ENCODE data around the gene ANKRD55. TPM values are rescaled to one million over a fixed set of nuclear protein-coding genes. Genes with fewer than 3 reads are reported as not detected.

Gene ANKRD55
- total and polyA plus RNA-seq, 2 donors (not counting 3 experiments of a cell fraction or from before 2014, with no cell fraction given): 1.4 to 2.1 TPM

GRCh38 chr5:56267856-56268255 lies 34.7 kb upstream of the ANKRD55 start:
- Histone ChIP-seq H3K9me3 (replicated peaks; ENCODE audit: control insufficient read depth, insufficient read depth, low read length) (no peaks in the 10 kb centered on the region), H3K4me3 (replicated peaks in 1 of 3; ENCODE audit: insufficient read depth in 1 of 3, low read depth in 1 of 3, low read length in 3 of 3) (no peak overlapping the region), H3K27me3 (ENCODE audit: control insufficient read depth in 2 of 2, insufficient read depth in 2 of 2, low read length in 2 of 2) (no peaks in the 10 kb centered on the region), H3K4me1 (ENCODE audit: control insufficient read depth, extremely low read depth, insufficient read depth, low read length) (no peaks in the 10 kb centered on the region), H3K9me1 (replicated peaks; ENCODE audit: control insufficient read depth, extremely low read depth, insufficient read depth, low read length) (no peaks in the 10 kb centered on the region), H2AFZ (ENCODE audit: low read depth, low read length) (no peak overlapping the region), H3K27ac (ENCODE audit: insufficient read depth, low read depth, low read length) (no peak overlapping the region), H4K20me1 (replicated peaks; ENCODE audit: control insufficient read depth, extremely low read depth, insufficient read depth, low read length) (no peaks in the 10 kb centered on the region), H3K36me3 (ENCODE audit: control insufficient read depth in 2 of 2, extremely low read depth in 1 of 2, insufficient read depth in 2 of 2, low read length in 2 of 2) (no peaks in the 10 kb centered on the region), H3K9ac (replicated peaks; ENCODE audit: extremely low read depth, insufficient read depth, low read length) (no peak overlapping the region), H3K79me2 (ENCODE audit: control insufficient read depth, insufficient read depth, low read length) (no peaks in the 10 kb centered on the region), H3K4me2 (ENCODE audit: insufficient read depth, low read length) (no peak overlapping the region)
- POLR2A ChIA-PET: interaction anchor here (0.6 kb wide), 1 partner anchor 111 kb away, joined by 3 read pairs; no protein-coding TSS in a partner anchor
- CTCF ChIA-PET: interaction anchor here (0.8 to 3.9 kb wide), 3 partner anchors 60 to 570 kb away, joined by 3 to 95 read pairs (median 3); no protein-coding TSS in a partner anchor
- intact Hi-C loops (cut with micrococcal nuclease) (loop anchor here (2.0 to 5.0 kb wide), 3 partner anchors 56 to 289 kb away; no protein-coding TSS in a partner anchor), dilution Hi-C loops (cut with MboI; ENCODE audit: extremely low pct_ligation_motif_present, low sequenced_read_pairs) (no loop called here)
- TF ChIP-seq MAX (IDR thresholded peaks at IDR 0.05; ENCODE audit: insufficient read depth, insufficient read length) (no peak), EZH2 (IDR thresholded peaks at IDR 0.05; ENCODE audit: borderline replicate concordance, low read depth, low read length, severe bottlenecking) (no peak), MYC (IDR thresholded peaks at IDR 0.05; ENCODE audit: low read depth, low read length) (no peak), CTCF (IDR thresholded peaks at IDR 0.05; ENCODE audit: extremely low read depth in 1 of 2, insufficient read depth in 1 of 2, low read depth in 1 of 2, low read length in 2 of 2) (no peak), GATA2 (IDR thresholded peaks at IDR 0.05; ENCODE audit: insufficient read depth, insufficient read length, low read depth, low read length) (no peak), POLR2AphosphoS5 (IDR thresholded peaks at IDR 0.05; ENCODE audit: insufficient read depth, low read depth, low read length) (no peak), JUN (IDR thresholded peaks at IDR 0.05; ENCODE audit: borderline replicate concordance, insufficient read depth, insufficient read length, low read depth) (no peak), POLR2A (IDR thresholded peaks at IDR 0.05; ENCODE audit: low read depth, low read length) (no peak)
- FAIRE-seq (no peak), DNase-seq (ENCODE audit: low read depth, low spot score) (no peak)
- BruUV-seq (replicated peaks): no TSS peak

Measured in endothelial cell of umbilical vein (primary cell).